Activated CD4-positive, alpha-beta T cell treated with anti-CD3 and anti-CD28 coated beads, Interleukin-2, amount 50 U/mL, for 4 hours (primary cell): Measurements from ENCODE around the gene ZNF813.

Experiments
- DNase-seq, 2 experiments: peaks; one replicate each; pipeline ENCODE4 v3.0.0-alpha.2; 2020

The ZNF813 gene

DNA sequence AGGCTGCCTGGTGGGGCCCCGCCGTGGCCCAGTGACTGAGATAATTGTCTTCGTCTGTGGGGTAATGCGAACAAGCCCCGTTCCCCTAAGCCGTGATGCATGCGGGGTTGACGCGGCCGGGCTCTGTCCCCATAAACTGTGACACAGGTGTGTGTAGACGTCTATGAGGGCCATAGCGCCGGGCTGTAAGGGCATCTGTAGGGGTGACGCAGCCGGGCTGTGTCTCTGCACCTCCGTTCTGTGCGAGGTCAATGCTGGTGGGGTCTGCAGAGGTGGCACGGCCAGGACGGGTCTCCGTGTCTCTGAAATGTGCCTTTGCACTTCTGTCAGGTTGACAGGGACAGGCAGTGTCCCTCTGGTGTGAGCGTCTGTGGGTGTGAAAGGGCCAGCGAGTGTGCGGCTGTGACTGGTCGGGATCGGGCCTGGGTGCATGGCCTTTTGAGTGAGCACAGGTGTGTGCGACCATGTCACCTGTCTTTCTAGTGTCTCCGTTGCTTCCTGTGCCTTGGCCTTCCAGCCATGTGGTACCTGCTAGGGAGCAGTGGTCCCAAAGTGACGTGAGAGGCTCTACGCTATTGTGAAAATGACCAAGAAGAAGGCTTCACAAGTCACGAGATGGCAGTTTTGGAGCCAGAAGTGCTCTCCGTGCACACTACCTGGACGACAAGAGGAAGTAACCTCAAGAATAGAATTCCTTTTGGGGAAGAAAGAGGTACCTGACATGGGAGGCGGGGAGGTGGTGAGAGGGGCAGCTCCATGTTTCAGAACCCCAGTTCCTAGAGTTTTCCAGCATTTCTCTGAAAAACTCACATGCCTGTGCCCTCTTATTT is 54.1 kb downstream of the ZNF813 start:
- DNase-seq: no peak

- no peak for DNase-seq
Measured at GRCh38 chr19:53525922-53526321, 58.4 kb downstream of the ZNF813 start.

DNA sequence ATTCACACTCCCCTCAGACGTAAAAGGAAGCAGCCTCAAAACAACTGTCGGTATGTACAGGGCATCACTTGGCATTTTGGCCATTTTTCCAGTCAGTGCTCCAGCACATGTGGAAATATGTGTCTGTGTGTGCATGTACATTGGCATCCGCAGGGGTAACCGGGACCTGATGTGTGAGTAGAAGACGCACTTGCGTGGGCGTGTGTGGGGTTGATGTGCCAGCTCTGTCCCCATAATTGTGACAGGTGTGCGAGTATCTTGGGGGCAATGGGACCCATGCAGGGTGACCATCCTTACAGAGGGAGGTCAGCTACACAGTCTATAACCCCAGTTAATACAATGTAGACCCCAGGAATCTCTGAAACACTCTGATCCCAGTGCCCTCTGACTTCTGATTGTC is 63.1 kb downstream of the ZNF813 start:
- DNase-seq: no peak

DNA sequence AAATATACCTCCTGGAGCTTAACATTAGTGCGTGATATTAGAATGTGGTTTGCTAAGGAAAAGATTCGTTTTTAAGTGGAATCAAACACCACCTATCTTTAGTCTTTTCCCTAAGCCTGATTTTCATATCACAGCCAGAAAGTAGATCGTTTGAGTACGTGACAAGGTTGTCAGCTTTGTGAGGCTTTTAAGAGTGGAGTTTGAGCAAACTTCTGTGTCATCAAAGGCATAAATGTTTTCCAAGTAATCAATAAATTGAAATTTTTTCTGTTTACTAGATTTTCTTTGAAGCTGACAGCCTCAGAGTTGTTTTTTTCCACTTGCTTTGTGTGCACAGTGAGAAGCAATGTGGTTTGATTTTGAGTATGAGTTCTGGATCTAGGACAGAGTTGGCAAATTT is 63.9 kb downstream of the ZNF813 start:
- no peak for DNase-seq

DNA sequence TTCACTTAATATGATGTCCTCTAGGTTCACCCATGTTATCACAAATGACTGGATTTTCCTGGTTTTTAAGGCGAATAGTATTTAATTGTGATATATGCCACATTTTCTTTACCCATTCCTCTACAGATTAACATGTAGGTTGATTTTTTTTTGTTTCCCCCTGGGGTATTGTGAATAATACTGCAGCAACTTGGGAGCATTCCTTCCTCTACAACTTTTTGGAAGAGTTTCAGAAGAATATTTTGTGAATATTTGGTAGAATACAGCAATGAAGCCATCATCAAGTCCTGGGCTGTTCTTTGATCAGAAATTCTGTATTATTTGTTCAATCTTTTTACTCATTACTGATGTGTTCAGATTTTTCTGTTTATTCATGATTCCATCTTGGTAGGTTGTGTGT is 64.8 kb downstream of the ZNF813 start:
- DNase-seq: no peak

DNA sequence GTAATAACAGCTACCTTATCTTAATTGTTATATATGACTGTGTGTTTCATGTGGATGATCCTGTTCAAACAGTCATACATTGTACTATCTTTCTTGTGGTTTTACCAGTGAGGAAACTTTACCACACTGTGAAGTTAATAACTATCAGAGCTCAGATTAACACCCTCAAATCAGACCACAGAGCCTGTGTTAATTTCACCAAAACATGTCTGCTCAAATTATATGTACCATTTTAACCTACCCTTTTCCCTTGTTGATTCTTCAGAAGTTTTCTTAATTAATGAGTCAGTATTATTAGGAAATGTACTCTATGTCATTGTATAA is 68.7 kb downstream of the ZNF813 start:
- DNase-seq: no peak

- DNase-seq: no peak
Measured at GRCh38 chr19:53537121-53537520, 69.6 kb downstream of the ZNF813 start.

DNA sequence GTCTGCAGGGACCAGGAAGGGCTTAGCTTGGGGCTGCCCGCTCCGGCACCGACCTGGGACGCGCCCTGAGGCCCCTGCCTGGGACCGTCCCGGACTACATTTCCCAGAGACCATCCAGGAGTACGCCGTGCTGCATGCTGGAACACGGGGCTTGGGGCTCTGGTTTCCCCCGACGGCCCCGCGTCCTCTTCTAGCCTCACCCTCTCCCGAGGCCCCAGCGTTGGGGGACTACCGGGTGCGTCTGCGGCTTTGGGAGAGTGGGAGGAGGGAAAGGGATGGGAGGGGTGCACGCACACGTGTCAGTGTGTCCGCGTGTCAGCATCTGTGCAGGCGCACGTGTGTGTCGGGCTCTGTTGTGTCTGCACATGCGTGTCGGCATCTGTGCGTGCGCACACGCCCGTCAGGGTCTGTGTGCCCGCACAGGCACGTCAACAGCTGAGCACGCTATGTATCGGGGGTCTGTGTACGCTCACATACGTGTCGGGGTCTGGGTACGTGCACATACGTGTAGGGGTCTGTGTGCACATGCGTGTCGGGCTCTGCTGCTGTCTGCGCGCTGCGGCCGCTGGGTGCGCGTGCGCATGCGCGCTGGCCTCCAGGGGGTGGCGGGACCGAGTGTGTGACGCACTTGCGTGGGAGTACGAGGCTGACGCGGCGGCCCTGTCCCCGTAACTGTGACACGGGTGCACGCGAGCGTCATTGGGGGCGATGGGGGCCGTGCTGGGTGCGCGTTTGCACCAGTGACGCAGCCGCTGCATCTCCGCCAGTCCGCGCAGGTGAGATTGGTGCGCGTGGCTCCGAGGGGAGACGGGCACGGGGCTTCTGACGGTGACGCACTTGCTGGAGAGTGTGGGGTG is 70.2 kb downstream of the ZNF813 start, which contains the start of gene ZNF331:
ZNF331 (plus strand) TSS at position 625 of the 857 bp plus-strand sequence. CDS start 31,232 bp downstream, outside the sequence.
- peak; percentile 83 to 88 for DNase-seq

GRCh38 chr19:53538378-53539109 is 71.0 kb downstream of the ZNF813 start:
- no peak for DNase-seq

DNA sequence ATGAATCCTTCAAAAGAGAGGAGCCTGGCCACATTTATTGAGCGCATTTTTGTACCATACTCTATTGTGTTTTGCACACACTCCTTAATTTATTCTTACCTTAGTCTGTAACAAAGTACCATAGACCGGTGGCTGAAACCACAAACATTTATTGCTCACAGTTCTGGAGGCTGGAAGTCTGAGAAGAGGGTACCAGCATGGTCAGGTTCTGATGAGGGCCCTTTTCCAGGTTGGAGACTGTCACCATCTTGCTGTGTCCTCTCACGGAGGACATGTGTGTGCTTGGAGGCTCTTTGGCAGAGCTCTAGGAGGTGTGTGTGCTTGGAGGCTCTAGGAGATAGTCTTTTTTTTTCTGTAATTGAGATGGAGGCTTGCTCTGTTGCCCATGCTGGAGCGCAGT is 72.6 kb downstream of the ZNF813 start:
- DNase-seq: no peak

DNA sequence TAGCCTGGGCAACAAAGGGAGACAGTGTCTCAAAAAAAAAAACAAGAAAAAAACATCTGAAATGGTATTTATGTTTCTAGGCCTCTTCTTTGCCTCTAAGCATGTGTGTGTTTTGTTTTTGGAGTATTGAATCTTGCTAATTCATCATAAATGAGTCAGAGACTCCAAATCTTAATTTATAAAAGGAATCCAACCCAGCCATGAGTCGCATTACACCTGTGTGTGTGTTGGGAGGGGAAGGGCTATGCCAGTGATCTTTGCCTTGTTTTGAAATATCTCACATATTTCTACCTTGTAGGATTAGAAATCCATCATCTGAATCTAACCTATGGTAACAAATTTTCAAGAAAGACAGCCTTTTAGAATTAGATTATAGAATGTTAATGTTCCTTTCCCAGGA is 74.4 kb downstream of the ZNF813 start:
- no peak for DNase-seq

DNA sequence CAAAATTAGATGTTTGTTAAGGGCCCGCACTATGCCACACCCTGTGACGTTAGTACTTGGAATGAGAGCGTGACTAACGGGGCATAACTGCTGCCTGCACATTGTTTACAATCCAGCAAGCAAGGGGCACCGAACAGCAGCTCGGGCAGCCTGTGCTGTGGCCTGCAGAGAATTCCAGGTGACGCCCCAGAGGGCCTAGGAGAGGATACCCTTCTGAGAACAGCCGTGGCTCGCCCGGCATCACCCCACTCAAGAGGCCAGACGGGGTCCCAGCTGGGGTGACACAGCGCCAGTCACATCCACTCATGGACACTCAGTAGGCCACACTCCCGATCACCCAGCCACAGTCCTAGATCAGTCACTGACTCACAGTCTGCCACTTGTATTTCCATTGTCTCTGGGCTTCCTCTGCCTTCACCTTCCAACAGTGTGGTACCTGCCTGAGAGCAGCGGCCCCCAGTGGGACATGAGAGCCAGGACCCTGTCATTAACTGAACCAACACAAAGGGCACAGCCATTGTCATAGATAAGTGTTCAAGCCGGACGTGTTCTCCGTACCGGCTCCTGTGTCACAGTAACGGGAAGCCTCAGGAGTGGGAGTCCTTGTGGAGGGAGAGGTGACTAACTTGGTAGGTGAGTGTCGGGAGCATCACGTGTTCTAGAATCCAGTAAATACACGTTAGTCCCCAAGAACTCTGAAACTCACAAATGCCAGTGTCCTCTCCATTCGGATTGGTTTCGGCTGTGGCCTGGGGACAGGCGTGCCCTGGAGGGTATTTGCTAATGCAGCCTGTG is 77.9 kb downstream of the ZNF813 start:
- no peak for DNase-seq
